GM18867 (cell line): ENCODE measurements around the gene SLC9A9.
"Not testable (repeated sequence)": the region's sequence is repeated elsewhere in the genome, so short reads cannot be mapped to it uniquely, and the experiment has no call there.

ENCODE experiments used
- ATAC-seq: cut with Tn5 transposase; IDR thresholded peaks from one replicate; pipeline ENCODE4 v1.9.1; 2021; ENCODE audit warnings: mild to moderate bottlenecking, moderate library complexity; ENCODE audit not compliant: unreplicated experiment

SLC9A9 gene

DNA sequence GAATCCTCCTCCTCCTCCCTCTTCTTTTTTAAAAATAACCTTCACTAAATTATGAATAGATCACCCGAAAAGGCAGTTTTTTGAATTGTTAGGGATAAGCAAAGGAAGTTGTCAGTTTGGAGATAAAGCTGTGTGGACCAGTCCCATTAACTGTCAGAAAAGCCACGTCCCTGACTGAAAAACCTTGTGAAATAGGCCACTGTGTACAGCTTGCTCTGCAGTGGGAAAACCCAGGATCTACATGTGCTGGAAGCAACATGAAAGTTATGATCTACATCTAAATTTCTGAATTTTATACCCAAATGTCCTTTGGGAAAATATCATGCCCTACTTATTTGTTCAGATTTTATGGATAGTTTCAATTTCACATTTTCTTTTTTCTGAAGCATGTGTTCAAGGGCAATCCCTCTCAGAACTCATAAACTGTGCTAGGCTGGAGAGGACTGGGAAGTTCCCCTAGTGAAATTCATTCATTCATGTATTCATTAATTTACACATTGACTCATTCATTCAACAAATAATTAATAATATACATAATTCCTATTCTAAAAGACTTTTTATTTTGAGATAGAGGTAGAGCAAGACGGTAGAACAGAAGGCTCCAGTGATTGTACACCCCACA, 149.5 kb downstream of the SLC9A9 start:
- ATAC-seq = no peak

GRCh38 chr3:143697975-143698374, 150.3 kb downstream of the SLC9A9 start:
- ATAC-seq = no peak

DNA sequence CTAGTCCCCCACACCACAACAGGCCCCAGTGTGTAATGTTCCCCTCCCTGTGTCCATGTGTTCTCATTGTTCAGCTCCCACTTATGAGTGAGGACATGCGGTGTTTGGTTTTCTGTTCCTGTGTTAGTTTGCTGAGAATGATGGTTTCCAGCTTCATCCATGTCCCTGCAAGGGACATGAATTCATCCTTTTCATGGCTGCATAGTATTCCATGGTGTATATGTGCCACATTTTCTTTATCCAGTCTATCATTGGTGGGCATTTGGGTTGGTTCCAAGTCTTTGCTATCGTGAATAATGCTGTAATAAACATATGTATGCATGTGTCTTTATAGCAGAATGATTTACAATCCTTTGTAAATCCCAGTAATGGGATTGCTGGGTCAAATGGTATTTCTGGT, 152.9 kb downstream of the SLC9A9 start:
- ATAC-seq = not testable (repeated sequence)

GRCh38 chr3:143693506-143693905, 154.8 kb downstream of the SLC9A9 start:
- no peak for ATAC-seq

DNA sequence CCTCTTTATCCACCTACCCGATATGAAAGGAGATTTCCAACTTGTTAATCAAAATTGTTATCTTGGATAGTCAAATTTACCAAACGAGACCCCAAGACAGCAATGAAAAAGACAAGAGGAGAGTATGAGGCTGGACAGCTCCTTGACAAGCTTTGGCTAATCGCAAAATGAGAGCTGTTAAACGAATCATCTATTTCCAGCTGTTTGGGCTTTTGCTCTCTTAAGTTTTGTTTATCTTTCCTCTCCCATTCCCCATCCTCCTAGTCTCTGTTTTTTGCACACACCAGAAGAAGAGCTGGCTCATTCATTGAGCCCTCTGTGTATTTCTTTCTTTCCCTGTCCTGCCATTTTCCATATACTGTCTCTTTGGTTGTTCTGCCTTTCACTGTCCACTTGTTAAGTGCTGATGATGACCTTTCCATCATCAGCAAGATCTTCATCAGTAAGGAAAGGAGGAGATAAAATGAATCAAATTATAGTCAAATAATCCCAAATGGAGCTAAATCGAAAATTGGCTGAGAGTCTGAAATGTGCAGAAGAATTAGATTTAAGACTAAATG, 161.6 kb downstream of the SLC9A9 start:
- ATAC-seq = no peak

GRCh38 chr3:143685491-143685890, 162.8 kb downstream of the SLC9A9 start:
- ATAC-seq = no peak

- ATAC-seq = no peak
Observed at GRCh38 chr3:143677430-143677829, 170.8 kb downstream of the SLC9A9 start.

DNA sequence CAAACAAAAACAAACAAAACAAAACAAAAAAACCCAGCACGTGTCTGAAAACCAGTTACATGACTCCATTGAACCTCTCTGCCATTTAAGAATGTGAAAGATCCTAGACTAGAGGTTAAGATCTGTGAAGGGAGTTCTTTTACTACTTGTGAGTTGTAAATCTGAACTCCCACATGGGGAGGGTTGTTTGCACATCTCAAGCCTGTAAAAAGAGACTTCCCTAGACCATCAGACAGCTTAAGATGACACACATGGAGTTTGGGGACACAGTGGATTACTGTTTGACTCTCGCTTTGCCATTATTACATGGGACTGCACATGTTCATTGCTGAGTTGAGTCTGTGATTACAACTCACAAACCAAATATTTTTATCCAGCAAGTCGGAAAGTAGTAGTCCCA, 171.5 kb downstream of the SLC9A9 start:
- no peak for ATAC-seq

- ATAC-seq = no peak
Observed at GRCh38 chr3:143676021-143676420, 172.2 kb downstream of the SLC9A9 start.

DNA sequence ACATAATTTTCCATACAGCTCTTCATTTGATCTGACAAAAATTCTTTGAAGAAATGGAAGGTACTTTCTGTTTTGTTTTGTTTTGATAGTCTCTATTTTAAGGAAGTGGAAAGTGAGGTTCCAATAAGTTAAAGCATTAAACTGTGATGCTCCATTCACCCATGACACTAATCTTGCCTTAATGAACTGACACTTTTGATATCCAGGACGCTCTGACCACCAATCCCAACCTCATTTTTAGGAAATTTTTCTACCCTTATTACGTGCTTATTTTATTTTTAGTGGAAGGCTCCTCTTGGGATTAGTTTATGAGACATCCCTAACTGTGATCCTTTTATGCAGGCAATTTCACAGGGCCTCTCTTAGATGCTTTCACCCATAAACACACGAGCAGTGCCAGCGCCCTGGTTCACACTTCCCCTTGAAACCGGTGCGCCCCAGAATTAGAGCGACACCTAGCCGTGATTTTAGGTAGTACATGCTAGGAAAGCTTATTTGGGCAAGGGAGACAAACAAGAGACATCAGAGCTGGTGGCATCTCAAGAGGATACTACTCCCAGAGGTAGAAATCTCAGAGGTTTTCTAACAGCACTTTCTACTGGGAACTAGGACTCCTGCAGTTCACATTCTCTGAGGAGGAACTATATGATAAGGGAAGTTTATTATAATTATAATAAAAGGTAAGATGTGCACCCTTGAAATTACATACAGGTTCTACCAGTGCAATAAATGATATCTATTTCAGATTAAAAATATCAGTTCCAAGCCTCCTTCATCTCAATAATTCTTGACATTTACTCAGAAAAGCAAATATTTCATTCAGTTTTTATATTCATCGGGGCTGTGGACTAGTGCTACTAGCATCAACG, 173.9 kb downstream of the SLC9A9 start:
- peak; percentile 73 for ATAC-seq

DNA sequence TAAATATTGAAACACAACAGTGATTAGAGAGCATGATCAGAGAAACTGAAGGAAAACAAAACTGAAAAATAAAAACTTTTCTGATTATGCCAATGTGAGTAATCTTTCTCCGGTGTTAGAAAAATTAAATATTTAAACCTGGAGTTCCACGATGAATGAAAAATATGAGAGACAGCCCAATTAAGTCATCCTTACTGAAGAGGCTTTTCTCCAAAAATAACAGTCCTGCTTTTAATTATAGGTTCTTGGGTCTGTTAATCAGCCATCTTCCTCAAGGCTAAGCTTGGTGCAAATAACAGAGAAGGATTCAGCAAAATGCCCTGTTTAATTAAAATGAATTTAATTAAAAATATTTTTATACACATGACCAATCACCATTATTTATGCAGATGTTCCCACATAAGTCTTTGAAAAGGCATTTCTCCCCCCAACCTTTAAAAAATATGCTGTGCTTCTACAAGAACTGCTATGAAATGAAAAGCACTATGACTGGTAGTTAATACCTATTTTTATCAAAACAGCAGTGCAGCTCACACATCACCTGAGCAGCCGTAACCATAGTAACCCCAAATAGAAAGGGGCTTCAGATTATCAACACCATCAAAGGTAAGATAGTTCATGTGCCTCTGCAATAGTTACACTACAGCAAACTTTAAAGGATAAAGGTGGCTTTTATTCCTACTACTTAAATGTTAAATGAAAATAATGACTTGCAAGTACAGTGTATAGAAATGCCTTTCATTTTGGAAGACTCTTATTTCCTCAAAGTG, 175.7 kb downstream of the SLC9A9 start:
- no peak for ATAC-seq

DNA sequence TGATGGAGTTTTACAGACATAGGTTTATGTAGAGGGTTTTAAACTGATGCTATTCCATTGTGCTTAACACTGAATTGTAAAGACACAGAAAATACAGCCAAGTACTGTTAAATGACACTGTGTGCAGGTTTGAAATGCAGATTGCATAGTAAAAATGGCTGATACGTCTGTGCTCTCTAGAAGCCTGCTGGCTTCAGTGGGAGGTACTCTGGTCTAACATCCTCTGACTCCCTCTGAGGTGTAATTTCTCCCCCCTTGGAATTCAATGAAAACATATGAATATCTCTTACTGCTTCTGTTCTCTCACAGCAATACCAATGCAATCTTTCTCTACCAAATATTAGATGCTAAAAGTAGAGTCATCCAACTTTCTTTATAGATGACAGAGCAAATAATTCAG, 176.6 kb downstream of the SLC9A9 start:
- ATAC-seq = no peak

DNA sequence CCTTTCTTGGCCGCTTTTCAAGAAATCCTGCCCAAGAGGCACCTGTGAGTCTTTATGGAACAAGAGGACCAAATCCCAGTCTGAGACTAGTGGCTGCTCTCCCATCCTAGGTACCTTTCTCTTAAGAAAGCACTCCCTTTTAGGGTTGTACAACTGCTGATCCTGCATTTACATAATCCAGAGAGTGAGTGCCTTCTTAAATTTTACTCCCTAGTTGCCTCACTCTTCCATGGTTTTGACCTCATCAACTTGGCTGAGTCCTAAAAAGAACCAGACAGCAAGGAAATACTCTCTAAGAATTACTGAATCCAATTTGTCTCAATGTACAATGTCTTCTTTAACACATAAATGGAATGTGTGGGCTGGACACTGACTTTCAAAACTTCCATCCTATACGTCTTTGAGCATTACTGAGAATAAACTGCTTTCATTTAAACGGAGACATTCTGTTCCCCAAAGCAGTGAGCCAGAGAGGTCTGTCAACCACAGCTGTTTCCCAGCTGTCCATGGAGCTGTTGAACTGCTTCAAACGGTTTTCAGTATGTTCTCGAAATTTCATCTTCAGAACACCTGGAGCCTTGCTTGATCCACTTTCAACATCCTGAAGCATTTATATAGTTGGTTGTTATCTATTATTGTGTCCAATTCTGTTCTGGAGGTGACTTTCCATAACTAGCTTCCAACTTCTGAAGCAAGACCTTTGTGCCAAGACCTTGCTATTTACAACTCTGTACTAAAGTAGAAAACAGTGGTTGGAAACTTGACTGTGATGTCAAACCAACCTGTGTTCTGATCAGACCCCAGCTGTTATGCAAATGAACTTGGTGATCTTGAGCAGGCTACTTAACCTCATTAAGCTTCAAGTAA, 179.1 kb downstream of the SLC9A9 start:
- peak; percentile 96 for ATAC-seq

GRCh38 chr3:143668385-143668784, 179.9 kb downstream of the SLC9A9 start:
- ATAC-seq = no peak

DNA sequence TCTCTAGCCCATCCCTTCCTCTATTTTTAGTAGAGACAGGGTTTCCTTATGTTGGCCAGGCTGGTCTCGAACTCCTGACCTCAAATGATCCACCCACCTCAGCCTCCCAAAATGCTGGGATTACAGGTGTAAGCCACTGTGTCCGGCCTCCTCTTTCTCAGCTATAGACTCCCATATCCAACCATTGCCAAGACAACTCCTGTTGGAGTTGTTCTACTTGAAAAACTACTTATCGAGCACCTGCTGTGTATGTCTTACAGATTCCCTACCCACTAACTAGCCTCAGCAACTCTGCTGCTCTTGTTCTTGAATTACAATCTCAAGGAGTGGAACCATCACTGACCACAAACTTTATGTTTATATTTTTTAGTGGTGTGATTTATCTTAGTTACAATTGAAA, 186.6 kb downstream of the SLC9A9 start:
- ATAC-seq = no peak

DNA sequence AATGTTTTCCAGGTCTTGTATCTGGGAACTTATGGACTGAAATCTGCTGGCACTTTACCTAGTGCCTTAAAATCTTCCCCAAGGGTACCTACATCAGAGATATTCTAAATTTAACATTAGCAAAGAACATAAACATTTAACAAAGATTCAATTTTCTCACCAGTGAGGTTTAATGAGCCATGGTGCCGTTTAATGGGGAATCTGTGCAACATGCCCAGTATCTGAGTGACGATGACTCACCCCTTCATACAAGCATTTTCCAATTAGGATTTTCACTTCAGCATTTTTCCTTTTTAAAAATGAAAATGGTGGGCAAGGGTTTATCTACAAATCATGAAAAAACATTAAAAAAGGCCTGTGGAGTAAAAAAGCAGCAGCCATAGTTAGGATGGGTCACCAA, 189.4 kb downstream of the SLC9A9 start:
- no peak for ATAC-seq

DNA sequence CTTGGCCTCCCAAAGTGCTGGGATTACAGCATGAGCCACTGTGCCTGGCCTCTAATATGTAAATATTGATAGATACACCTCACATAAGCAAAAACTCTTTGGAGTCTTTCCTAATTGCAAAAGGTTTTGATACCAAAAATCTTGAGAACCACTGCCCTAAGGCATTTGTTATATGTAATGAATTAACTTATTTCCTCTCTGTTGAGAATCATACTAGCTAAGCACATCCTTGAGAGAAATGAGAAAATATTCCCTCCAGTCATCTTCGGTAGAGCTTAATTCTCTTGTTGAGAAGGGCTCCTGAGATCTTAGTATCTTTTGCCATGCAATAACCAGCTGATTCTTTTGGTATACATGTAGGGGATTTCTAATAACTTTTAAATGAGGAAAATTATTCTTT, 190.2 kb downstream of the SLC9A9 start:
- ATAC-seq = no peak

DNA sequence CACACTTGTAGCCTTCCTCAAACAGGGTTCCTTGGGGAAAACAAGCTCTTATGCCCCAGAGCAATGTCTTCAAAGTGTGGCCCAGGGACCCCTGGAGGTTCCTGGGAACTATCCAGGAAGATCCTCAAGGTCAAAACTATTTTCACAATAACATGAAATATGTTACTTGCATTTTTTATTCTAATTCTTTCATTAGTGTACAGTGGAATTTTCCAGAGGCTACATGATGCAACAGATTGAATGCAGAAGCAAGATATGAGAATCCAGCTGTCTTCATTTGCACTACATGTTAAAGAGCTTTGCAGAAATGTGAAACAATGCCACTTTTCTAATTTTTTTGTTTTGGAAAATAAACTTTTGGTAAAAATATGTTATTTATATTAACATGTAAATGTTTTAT, 190.9 kb downstream of the SLC9A9 start:
- no peak for ATAC-seq

- ATAC-seq = no peak
Observed at GRCh38 chr3:143654906-143655305, 193.4 kb downstream of the SLC9A9 start.

- no peak for ATAC-seq
Observed at GRCh38 chr3:143653935-143654334, 194.3 kb downstream of the SLC9A9 start.
